ENCODE data around the gene SART1.

- TF ChIP-seq EZH2 (IDR thresholded peaks at IDR 0.05; ENCODE audit: insufficient read depth, low read length): no peak
- TF ChIP-seq CTCF (IDR thresholded peaks at IDR 0.05; ENCODE audit: insufficient read depth, low read depth, low read length): no peak
Observed at GRCh38 chr11:65975771-65976170, 14.2 kb downstream of the SART1 start.
